ENCODE data around the gene DMRTA1.
"Not testable (repeated sequence)": the region's sequence is repeated elsewhere in the genome, so short reads cannot be mapped to it uniquely, and the experiment has no call there.

Gene DMRTA1, protein sequence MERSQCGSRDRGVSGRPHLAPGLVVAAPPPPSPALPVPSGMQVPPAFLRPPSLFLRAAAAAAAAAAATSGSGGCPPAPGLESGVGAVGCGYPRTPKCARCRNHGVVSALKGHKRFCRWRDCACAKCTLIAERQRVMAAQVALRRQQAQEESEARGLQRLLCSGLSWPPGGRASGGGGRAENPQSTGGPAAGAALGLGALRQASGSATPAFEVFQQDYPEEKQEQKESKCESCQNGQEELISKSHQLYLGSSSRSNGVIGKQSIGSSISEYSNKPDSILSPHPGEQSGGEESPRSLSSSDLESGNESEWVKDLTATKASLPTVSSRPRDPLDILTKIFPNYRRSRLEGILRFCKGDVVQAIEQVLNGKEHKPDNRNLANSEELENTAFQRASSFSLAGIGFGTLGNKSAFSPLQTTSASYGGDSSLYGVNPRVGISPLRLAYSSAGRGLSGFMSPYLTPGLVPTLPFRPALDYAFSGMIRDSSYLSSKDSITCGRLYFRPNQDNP

GRCh38 chr9:22446589-22446949 is at the start of gene DMRTA1:
Gene DMRTA1 (plus strand): TSS chr9:22446824. CDS start chr9:22447066, 242 bp downstream.
- no peak for DNase-seq (ENCODE audit: low read depth, low spot score)

DNA sequence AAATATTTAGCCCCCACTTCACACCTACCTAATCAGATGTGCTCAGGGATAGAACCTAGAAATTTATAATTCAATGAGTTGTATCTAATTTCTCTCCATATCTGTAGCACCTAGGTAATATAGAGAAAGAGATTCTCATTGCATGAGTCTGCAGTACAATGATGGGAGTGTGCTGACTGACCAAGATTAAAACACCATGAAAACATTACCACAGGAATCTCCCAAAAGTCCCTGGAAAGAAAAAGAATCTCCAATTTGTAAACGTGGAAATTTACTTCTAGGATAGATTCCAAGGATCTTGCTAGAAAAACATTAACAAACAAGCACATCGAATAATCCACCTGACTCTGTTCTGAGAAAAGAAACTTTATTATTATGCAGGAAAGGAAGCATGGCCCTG is 45.0 kb upstream of the DMRTA1 start:
- no peak for DNase-seq (ENCODE audit: low read depth, low spot score)

DNA sequence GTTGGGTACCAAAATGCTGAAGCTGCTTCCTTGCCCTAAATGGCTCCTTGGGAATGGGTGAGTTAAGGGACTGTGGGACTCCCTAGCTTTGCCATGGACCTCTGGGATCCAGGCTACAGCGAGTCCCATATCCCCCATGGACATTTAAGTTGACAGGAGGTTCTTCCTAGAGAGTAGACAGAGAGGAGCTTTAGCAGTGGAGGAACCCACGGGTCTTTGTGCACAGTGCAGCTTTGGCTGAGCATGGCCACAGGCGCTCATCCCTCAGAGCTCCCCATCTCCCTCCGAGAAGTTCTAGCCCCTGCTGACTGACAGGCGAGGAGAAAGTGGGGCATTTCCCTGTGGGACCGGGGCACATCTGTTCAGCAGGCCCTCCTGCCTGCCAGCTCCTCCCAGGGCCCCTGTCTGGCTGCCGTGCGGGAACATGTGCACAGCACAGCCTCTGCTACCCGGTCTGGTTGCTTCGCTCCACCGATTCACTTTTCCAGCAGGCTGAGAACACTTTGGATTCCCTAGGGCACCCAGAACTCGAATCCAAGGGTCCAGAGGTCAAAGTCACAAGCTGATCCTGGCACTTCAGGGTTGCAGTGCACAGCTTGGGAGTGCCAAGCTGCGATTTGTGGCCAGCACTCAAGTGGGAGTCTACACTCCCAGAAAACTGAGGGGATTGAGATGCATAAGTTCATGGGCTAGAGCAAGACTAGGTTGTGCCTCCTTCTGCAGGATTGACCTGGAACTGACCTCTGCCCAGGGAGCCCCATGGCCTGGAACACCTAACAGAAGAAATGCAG is 40.6 kb upstream of the DMRTA1 start:
- no peak for DNase-seq (ENCODE audit: low read depth, low spot score)

GRCh38 chr9:22413884-22414283 is 32.7 kb upstream of the DMRTA1 start:
- no peak for DNase-seq (ENCODE audit: low read depth, low spot score)

DNA sequence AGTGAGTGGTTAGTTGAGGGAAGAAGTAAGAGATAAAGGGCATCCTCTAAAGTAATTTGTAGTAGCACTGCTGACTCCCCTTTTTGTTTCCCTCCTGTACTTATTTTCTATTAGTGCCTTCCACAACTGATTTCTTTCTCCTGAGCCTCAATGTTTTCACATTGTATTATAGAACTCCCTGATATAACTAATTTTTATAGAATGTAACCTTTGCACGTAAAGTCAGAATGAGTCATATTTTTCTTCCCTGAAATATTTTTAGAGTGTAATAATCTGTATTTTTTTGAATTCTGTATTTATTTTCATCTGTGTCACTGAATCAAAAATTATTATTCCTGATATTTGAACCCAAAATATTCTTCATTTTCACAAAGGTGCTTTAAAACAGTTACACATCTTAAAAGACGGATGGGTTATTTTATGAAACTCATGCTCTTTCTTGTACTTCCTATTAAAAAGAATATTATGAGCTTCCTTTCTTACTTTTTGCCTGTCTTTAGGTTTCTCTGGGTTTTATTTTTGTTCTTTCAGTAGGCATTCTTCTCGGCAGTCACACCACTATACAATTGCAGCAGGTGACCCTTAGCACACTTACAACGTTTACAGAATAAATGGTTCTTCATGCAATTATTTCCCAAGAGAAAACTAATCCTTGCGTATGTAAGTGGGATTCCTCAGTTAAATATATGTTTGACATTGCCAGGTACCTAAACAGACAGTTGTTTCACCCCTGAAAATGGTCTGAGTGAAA is 30.5 kb upstream of the DMRTA1 start:
- DNase-seq (ENCODE audit: low read depth, low spot score) = no peak

- no peak for DNase-seq (ENCODE audit: low read depth, low spot score)
Measured at GRCh38 chr9:22416692-22417060, 29.9 kb upstream of the DMRTA1 start.

DNA sequence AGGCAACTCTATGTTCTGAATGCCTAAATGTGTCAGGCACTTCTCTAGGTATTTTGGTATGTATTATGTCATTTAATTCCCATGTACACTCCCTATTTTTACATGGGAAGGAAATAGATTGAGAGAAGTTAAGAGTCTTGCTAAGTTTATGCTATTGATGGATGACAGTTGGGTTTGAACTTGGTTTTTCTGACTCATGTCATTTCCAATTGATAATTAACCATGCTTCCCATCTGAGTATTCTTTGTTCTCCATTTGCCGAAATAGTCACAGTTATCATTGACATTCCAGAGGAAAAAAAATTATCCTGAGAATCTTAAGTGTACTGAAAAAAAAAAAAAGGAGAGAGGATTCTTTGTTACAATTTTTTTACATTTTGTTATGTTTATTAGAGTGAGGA is 23.1 kb upstream of the DMRTA1 start:
- no peak for DNase-seq (ENCODE audit: low read depth, low spot score)

DNA sequence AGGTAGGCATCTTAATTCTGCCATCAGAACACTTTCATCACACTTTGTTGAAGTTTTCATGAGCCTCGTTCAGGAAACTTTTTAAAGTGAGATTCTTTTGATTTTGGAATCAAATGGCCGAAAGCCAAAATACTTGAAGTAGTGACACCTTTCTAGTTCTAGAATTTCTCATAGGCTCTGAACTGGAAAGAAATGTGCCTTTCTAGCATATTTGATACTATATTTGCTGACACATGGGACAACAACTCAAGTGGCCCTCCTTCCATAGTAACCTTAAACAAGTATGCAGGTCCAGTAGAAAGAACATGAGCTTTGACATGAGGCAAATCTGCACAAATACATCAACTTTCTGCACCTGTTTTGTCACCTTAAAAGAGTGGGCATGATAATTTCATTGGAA is 22.0 kb upstream of the DMRTA1 start:
- no peak for DNase-seq (ENCODE audit: low read depth, low spot score)

GRCh38 chr9:22425551-22425950 is 21.1 kb upstream of the DMRTA1 start:
- DNase-seq (ENCODE audit: low read depth, low spot score) = no peak

DNA sequence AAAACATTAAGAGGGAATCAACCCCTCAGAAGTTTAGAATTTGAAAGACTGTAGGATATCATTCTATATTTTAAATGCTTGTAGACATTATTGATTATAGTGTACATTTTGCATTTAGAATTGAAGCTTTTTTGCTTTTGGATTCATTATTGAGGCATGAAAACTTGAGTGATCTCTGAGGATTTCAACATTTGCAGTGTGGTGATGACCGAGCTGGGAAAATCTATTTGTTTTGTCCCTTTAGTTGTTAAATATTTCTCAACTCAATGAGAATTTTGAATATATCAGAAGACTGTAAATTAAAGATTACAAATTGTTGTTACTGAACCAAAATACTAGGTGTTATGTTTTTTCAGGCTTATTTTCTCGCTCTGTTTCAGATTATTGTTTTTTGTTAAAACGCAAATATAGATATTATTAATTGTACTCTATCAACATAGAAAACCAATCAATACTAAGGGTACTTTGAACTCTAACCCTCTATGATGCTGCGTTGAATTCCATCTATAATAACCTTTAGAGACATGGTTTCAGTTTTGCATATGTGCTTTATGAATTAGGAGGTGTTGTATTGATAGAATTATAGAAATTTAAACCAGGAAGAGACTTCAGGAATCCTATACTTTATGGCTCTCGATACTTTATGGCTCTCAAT is 19.3 kb upstream of the DMRTA1 start:
- DNase-seq (ENCODE audit: low read depth, low spot score) = no peak

GRCh38 chr9:22433691-22434090 is 12.9 kb upstream of the DMRTA1 start:
- no peak for DNase-seq (ENCODE audit: low read depth, low spot score)

DNA sequence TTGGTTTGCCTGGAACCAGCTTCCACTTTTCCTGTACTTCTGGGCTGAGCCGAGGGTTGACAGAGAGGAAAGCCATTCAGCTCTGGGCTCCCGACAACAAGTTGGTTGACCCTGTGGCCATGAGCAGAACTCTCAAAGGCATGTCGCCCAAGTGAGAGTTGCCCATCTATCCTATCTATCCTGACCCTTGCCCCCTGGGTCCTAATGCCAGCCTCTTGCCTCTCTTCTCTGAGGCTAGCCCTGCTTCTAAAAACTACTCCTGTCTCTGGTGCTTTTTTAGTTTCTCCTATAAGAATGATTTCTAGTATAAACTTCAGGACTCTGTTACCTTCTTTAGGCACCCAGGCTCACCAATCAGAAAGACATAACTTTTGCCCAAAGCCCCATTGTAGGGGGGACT is 11.4 kb upstream of the DMRTA1 start:
- DNase-seq (ENCODE audit: low read depth, low spot score) = not testable (repeated sequence)

GRCh38 chr9:22437461-22438067 is 9.1 kb upstream of the DMRTA1 start:
- not testable (repeated sequence) for DNase-seq (ENCODE audit: low read depth, low spot score)

DNA sequence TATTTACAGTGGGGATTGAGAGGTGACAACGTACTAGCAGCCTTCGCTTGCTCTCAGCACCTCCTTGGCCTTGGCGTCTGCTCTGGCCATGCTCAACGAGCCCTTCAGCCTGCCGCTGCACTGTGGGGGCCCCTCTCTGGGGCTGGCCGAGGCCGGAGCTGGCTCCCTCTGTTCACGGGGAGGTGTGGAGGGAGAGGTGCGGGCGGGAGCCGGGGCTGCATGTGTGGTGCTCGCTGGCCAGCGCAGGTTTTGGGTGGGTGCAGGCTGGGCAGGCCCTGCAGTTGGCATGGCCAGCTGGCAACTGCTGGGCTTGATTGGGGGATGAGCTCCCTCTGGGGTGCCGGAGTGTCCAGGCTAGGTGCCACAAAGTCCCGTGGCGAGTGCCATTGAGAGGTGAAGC is 5.8 kb upstream of the DMRTA1 start:
- DNase-seq (ENCODE audit: low read depth, low spot score) = no peak

GRCh38 chr9:22446950-22447617 is 460 bp downstream of the DMRTA1 start:
- no peak for DNase-seq (ENCODE audit: low read depth, low spot score)

GRCh38 chr9:22447618-22448305 is 1.1 kb downstream of the DMRTA1 start:
- no peak for DNase-seq (ENCODE audit: low read depth, low spot score)

DNA sequence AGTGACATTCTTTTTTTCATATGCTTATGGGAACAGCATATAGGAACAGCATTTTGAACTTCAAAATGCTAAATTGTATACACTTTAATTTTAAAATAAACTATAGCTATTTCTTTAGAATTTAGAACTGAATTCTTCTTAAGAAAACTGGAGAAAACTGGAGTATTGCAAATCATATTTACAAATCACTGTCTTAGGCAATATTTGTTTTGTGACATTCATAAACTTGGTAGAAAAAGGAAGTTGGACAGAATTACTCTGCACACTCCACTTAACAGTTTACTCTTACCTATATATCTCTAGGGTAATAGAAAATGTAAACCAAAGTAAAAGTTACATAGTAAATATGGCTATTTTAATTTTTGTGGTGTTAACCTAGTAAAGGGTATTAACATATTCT is 3.1 kb downstream of the DMRTA1 start:
- DNase-seq (ENCODE audit: low read depth, low spot score) = no peak

DNA sequence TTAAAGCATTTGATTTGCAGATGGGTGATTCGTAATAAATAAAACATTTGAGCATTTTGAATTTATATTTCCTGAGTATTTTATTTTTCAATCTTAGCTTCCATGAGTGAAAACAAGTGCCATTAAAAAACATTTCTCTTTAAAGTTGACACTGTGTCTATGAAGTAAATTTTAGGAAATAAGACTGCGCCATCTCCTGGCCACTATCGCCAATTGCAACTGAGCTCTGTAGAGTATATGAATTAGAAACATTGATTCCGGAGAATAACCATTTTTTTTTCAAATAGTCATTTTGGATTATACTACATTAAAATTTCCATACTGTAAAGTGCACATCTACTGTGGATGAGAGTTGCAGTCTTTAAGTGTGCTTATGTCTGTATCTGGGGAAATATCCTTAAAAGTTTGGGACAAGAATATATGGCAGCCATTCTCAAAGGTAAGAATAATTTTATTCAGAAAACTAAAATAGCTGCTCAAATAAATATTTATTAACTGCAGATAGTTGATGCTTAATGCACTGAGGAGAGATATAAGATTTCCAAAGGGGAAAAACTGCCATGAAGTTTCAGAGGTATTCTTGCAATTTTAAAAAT is 5.9 kb downstream of the DMRTA1 start:
- DNase-seq (ENCODE audit: low read depth, low spot score) = no peak

DNA sequence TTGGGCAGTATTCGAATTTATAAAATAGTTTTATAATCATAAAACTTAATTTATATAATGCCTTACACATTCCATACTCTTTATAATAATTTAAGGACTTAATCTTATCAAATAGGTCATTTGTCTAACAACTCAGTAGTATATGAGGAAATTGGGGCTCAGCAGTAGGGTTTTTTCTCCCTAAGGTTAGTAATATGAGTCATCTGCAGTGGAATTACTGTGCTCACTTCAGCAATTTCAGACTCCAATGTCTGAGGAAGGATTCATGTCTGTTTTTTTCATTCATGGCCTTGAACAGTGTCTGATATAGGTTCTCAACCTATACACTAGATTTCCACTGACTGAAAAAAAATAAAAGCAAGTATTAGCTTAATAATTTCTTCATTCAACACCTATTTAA is 7.4 kb downstream of the DMRTA1 start:
- no peak for DNase-seq (ENCODE audit: low read depth, low spot score)

- DNase-seq (ENCODE audit: low read depth, low spot score) = no peak
Measured at GRCh38 chr9:22455181-22455580, 8.6 kb downstream of the DMRTA1 start.

All from activated naive CD8-positive, alpha-beta T cell treated with anti-CD3 and anti-CD28 coated beads, Interleukin-2, amount 50 U/mL, for 16 hours (primary cell).